ENCODE data around the gene MERTK.

The MERTK gene

GRCh38 chr2:112006076-112006410 is 107.6 kb downstream of the MERTK start:
- no peak overlapping the region for H2BK5ac ChIP-seq (ENCODE audit: low read depth, low read length, poor library complexity)
- peak in 1 of 2 donors; percentile 28 for DNase-seq
- no peak overlapping the region for H2AK5ac ChIP-seq (ENCODE audit: low read length)
- H4K12ac ChIP-seq (ENCODE audit: low read depth, low read length), result no peak overlapping the region
- H3K4ac ChIP-seq (ENCODE audit: low read depth, low read length), result no peak overlapping the region
- no peak overlapping the region for H4K91ac ChIP-seq (ENCODE audit: low read depth, low read length)
- no peak overlapping the region for H2BK12ac ChIP-seq (ENCODE audit: low read length)
- no peak overlapping the region for H2AFZ ChIP-seq (ENCODE audit: insufficient read depth, low read length, poor library complexity)
- H3K79me1 ChIP-seq (ENCODE audit: low read length), result no peaks in the 10 kb centered on the region
- no peak overlapping the region for H2BK120ac ChIP-seq (ENCODE audit: insufficient read depth, low read length, poor library complexity)
- H3K4me1 ChIP-seq (ENCODE audit: control insufficient read depth in 1 of 2, insufficient read depth in 2 of 2, low read length in 2 of 2), result peaks cover 0 to 2% of the 10 kb centered on the region in 2 experiments
- no peak overlapping the region for H3K23ac ChIP-seq (ENCODE audit: low read length)
- no peaks in the 10 kb centered on the region for H3K9me3 ChIP-seq (ENCODE audit: insufficient read depth, low read depth, low read length)
- no peak overlapping the region for H3K27ac ChIP-seq (ENCODE audit: low read depth, low read length)
- H3K9ac ChIP-seq (ENCODE audit: low read length), result no peak overlapping the region
- H3K36me3 ChIP-seq (ENCODE audit: control insufficient read depth in 1 of 2, insufficient read depth in 2 of 2, low read length in 2 of 2), result peaks cover 7 to 10% of the 10 kb centered on the region in 2 experiments
- H3K14ac ChIP-seq (ENCODE audit: low read length), result no peak overlapping the region
- no peak overlapping the region for H4K8ac ChIP-seq (ENCODE audit: low read depth, low read length)
- WGBS (ENCODE audit: extremely low coverage, insufficient coverage, insufficient read length), result no CpG with 5 or more reads among the region's 4 CpGs
- no peak overlapping the region for H3K4me3 ChIP-seq (ENCODE audit: low read depth, low read length)
- H3K18ac ChIP-seq (ENCODE audit: low read length), result no peak overlapping the region
- no peak overlapping the region for H3K4me2 ChIP-seq (ENCODE audit: low read length)
- no peaks in the 10 kb centered on the region for H3K27me3 ChIP-seq (ENCODE audit: insufficient read depth, low read length)
- no peaks in the 10 kb centered on the region for H3K79me2 ChIP-seq (ENCODE audit: control insufficient read depth, insufficient read depth, low read length, poor library complexity)

- Histone ChIP-seq H3K23ac (ENCODE audit: low read length) (no peak overlapping the region), H2BK120ac (ENCODE audit: insufficient read depth, low read length, poor library complexity) (no peak overlapping the region), H3K27me3 (ENCODE audit: insufficient read depth, low read length) (no peaks in the 10 kb centered on the region), H3K4ac (ENCODE audit: low read depth, low read length) (no peak overlapping the region), H3K4me3 (ENCODE audit: low read depth, low read length) (no peak overlapping the region), H2AK5ac (ENCODE audit: low read length) (no peak overlapping the region), H3K4me1 (ENCODE audit: control insufficient read depth in 1 of 2, insufficient read depth in 2 of 2, low read length in 2 of 2) (peaks cover 0 to 2% of the 10 kb centered on the region in 2 experiments), H2BK12ac (ENCODE audit: low read length) (no peak overlapping the region), H4K8ac (ENCODE audit: low read depth, low read length) (no peak overlapping the region), H3K79me2 (ENCODE audit: control insufficient read depth, insufficient read depth, low read length, poor library complexity) (no peaks in the 10 kb centered on the region), H3K36me3 (ENCODE audit: control insufficient read depth in 1 of 2, insufficient read depth in 2 of 2, low read length in 2 of 2) (peaks cover 8 to 13% of the 10 kb centered on the region in 2 experiments), H4K91ac (ENCODE audit: low read depth, low read length) (no peak overlapping the region), H3K4me2 (ENCODE audit: low read length) (no peak overlapping the region), H3K18ac (ENCODE audit: low read length) (no peak overlapping the region), H3K9me3 (ENCODE audit: insufficient read depth, low read depth, low read length) (no peaks in the 10 kb centered on the region), H3K9ac (ENCODE audit: low read length) (no peak overlapping the region), H4K12ac (ENCODE audit: low read depth, low read length) (no peak overlapping the region), H2AFZ (ENCODE audit: insufficient read depth, low read length, poor library complexity) (no peak overlapping the region), H2BK5ac (ENCODE audit: low read depth, low read length, poor library complexity) (no peak overlapping the region), H3K27ac (ENCODE audit: low read depth, low read length) (no peak overlapping the region), H3K79me1 (ENCODE audit: low read length) (no peaks in the 10 kb centered on the region), H3K14ac (ENCODE audit: low read length) (no peak overlapping the region)
- no CpG with 5 or more reads among the region's 2 CpGs for WGBS (ENCODE audit: extremely low coverage, insufficient coverage, insufficient read length)
- no peak for DNase-seq
These were observed 109.1 kb downstream of the MERTK start for GRCh38 chr2:112007493-112007892.

DNA sequence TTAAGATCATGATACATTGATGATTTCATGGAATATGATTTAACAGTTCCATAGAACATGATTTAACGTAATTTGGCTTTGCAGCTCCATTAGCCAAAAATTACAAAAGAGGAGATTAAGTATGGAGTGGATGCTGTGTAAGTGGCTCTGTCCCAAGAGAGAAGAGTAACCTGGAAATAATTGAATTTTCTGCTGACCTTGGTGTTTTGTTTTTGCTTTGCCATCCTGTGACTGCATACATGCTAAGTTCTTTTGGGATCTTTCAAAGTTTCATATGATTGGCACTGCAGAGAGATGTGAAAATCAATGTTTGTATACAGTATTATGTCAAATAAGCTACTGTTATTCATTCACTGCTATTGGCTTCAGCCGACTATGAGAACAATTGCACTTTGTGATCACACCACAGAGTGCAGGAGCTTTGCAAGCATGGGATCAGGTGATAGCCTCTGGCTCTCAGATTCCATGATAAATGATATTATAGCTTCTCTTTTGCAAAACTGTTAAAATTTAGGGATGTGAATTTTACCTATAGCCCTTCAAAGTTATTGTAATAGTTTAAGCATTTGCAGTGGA is 110.6 kb downstream of the MERTK start:
- Histone ChIP-seq H3K18ac (ENCODE audit: low read length) (no peak overlapping the region), H2AK5ac (ENCODE audit: low read length) (no peak overlapping the region), H2AFZ (ENCODE audit: insufficient read depth, low read length, poor library complexity) (no peak overlapping the region), H4K91ac (ENCODE audit: low read depth, low read length) (no peak overlapping the region), H3K9ac (ENCODE audit: low read length) (no peak overlapping the region), H3K36me3 (ENCODE audit: control insufficient read depth in 1 of 2, insufficient read depth in 2 of 2, low read length in 2 of 2) (peaks cover 6 to 14% of the 10 kb centered on the region in 2 experiments), H3K79me1 (ENCODE audit: low read length) (no peaks in the 10 kb centered on the region), H2BK5ac (ENCODE audit: low read depth, low read length, poor library complexity) (no peak overlapping the region), H2BK12ac (ENCODE audit: low read length) (no peak overlapping the region), H3K27ac (ENCODE audit: low read depth, low read length) (no peak overlapping the region), H3K79me2 (ENCODE audit: control insufficient read depth, insufficient read depth, low read length, poor library complexity) (no peaks in the 10 kb centered on the region), H3K4ac (ENCODE audit: low read depth, low read length) (no peak overlapping the region), H3K27me3 (ENCODE audit: insufficient read depth, low read length) (no peaks in the 10 kb centered on the region), H3K14ac (ENCODE audit: low read length) (no peak overlapping the region), H3K9me3 (ENCODE audit: insufficient read depth, low read depth, low read length) (no peaks in the 10 kb centered on the region), H3K4me1 (ENCODE audit: control insufficient read depth in 1 of 2, insufficient read depth in 2 of 2, low read length in 2 of 2) (no peaks in the 10 kb centered on the region), H2BK120ac (ENCODE audit: insufficient read depth, low read length, poor library complexity) (no peak overlapping the region), H3K23ac (ENCODE audit: low read length) (no peak overlapping the region), H3K4me3 (ENCODE audit: low read depth, low read length) (no peak overlapping the region), H4K12ac (ENCODE audit: low read depth, low read length) (no peak overlapping the region), H4K8ac (ENCODE audit: low read depth, low read length) (no peak overlapping the region), H3K4me2 (ENCODE audit: low read length) (no peak overlapping the region)
- no peak for DNase-seq
- no CpG with 5 or more reads among the region's 2 CpGs for WGBS (ENCODE audit: extremely low coverage, insufficient coverage, insufficient read length)

GRCh38 chr2:112010751-112011150 is 112.3 kb downstream of the MERTK start:
- no peak overlapping the region for H4K12ac ChIP-seq (ENCODE audit: low read depth, low read length)
- no peak for DNase-seq
- no CpG with 5 or more reads among the region's 10 CpGs for WGBS (ENCODE audit: extremely low coverage, insufficient coverage, insufficient read length)

More at GRCh38 chr2:112010751-112011150, 112.3 kb downstream of the MERTK start:
- no peak overlapping the region for H2AK5ac ChIP-seq (ENCODE audit: low read length)
- no peak overlapping the region for H3K27ac ChIP-seq (ENCODE audit: low read depth, low read length)
- no peaks in the 10 kb centered on the region for H3K79me1 ChIP-seq (ENCODE audit: low read length)
- H4K91ac ChIP-seq (ENCODE audit: low read depth, low read length), result no peak overlapping the region
- no peak overlapping the region for H3K4ac ChIP-seq (ENCODE audit: low read depth, low read length)
- H3K18ac ChIP-seq (ENCODE audit: low read length), result no peak overlapping the region
- H2BK12ac ChIP-seq (ENCODE audit: low read length), result no peak overlapping the region
- no peak overlapping the region for H3K4me3 ChIP-seq (ENCODE audit: low read depth, low read length)
- H3K79me2 ChIP-seq (ENCODE audit: control insufficient read depth, insufficient read depth, low read length, poor library complexity), result no peaks in the 10 kb centered on the region
- no peak overlapping the region for H4K8ac ChIP-seq (ENCODE audit: low read depth, low read length)
- no peak overlapping the region for H2AFZ ChIP-seq (ENCODE audit: insufficient read depth, low read length, poor library complexity)
- H3K23ac ChIP-seq (ENCODE audit: low read length), result no peak overlapping the region
- H3K27me3 ChIP-seq (ENCODE audit: insufficient read depth, low read length), result no peaks in the 10 kb centered on the region
- H2BK5ac ChIP-seq (ENCODE audit: low read depth, low read length, poor library complexity), result no peak overlapping the region
- no peak overlapping the region for H3K4me2 ChIP-seq (ENCODE audit: low read length)
- no peaks in the 10 kb centered on the region for H3K4me1 ChIP-seq (ENCODE audit: control insufficient read depth in 1 of 2, insufficient read depth in 2 of 2, low read length in 2 of 2)
- peaks cover 6 to 14% of the 10 kb centered on the region in 2 experiments for H3K36me3 ChIP-seq (ENCODE audit: control insufficient read depth in 1 of 2, insufficient read depth in 2 of 2, low read length in 2 of 2)
- H3K14ac ChIP-seq (ENCODE audit: low read length), result no peak overlapping the region
- H2BK120ac ChIP-seq (ENCODE audit: insufficient read depth, low read length, poor library complexity), result no peak overlapping the region
- no peaks in the 10 kb centered on the region for H3K9me3 ChIP-seq (ENCODE audit: insufficient read depth, low read depth, low read length)
- H3K9ac ChIP-seq (ENCODE audit: low read length), result no peak overlapping the region

Measured in trophoblast cell (in vitro differentiated cells and primary cell).